Measurements from ENCODE around the gene C16orf96. TPM values are rescaled to one million over a fixed set of nuclear protein-coding genes. Genes with fewer than 3 reads are reported as not detected.

C16orf96 gene
- total and polyA plus RNA-seq, 2 donors (not counting 3 experiments of a cell fraction or from before 2014, with no cell fraction given) = not detected

DNA sequence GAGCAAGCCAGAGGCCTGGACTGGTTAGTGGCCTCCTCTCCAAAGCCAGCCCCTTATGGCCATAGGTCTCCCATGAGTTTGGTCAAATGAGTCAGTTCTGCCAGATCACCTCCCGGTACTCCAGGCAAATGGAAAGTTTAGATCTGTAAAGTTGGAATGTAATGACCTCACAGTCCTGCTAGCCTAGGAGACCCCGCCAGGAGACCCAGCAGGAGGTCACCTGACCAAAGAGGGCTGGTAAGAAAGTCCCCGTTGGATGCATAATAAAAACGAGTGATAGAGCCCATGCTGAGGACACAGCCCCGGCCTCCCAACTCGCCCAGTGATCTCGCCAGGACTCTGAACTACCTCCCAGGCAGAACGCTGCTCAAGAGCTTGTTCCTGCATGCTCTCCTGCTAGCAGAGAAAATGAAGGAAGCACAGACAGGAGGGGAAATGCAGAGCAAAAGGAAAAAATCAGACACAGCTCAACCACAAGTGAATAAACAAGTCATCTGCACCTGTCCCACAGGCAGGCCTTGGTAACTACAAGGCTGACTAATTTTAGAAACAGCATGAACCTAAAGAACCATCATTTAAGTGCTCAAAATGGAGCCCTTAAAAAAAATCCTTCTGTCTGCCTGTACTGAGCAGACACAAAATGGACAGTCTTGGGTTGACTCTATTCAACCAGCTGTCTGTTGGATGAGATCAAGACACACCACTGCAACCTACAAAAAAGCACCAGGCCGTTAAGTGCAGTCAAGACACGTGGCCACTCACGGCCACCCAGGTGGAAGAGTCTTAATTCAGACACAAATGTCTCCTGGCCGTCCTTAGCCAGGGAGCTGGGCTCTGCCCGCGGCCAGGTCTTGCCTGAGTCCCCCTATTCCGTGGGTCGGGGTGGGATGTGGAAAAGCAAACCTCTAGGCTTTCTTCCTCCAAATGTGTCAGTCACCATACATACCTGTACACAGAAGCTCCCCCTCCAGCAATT, 26.8 kb upstream of the C16orf96 start:
- no peak for FAIRE-seq
- no peaks in the 10 kb centered on the region for H3K27me3 ChIP-seq (ENCODE audit: control insufficient read depth in 2 of 2, insufficient read depth in 2 of 2, low read length in 2 of 2)
- DNase-seq (ENCODE audit: low read depth, low spot score) = peak; percentile 47
- no peak overlapping the region for H3K4me3 ChIP-seq (replicated peaks in 1 of 3; ENCODE audit: insufficient read depth in 1 of 3, low read depth in 1 of 3, low read length in 3 of 3)
- BruUV-seq (replicated peaks) = no TSS peak
- H3K4me1 ChIP-seq (ENCODE audit: control insufficient read depth, extremely low read depth, insufficient read depth, low read length) = peaks cover 2% of the 10 kb centered on the region
- no peak overlapping the region for H3K4me2 ChIP-seq (ENCODE audit: insufficient read depth, low read length)
- H3K9me3 ChIP-seq (replicated peaks; ENCODE audit: control insufficient read depth, insufficient read depth, low read length) = no peaks in the 10 kb centered on the region
- intact Hi-C loops (cut with micrococcal nuclease) (no loop called here), dilution Hi-C loops (cut with MboI; ENCODE audit: extremely low pct_ligation_motif_present, low sequenced_read_pairs) (no loop called here)
- no peaks in the 10 kb centered on the region for H3K9me1 ChIP-seq (replicated peaks; ENCODE audit: control insufficient read depth, extremely low read depth, insufficient read depth, low read length)
- POLR2A ChIA-PET = no interaction called here
- CTCF ChIA-PET = interaction anchor here (1.8 to 2.7 kb wide), 2 partner anchors 20 to 51 kb away, joined by 6 to 12 read pairs; no protein-coding TSS in a partner anchor
- no peaks in the 10 kb centered on the region for H4K20me1 ChIP-seq (replicated peaks; ENCODE audit: control insufficient read depth, extremely low read depth, insufficient read depth, low read length)
- H3K9ac ChIP-seq (replicated peaks; ENCODE audit: extremely low read depth, insufficient read depth, low read length) = no peak overlapping the region
- no peak overlapping the region for H2AFZ ChIP-seq (ENCODE audit: low read depth, low read length)
- H3K27ac ChIP-seq (ENCODE audit: insufficient read depth, low read depth, low read length) = no peak overlapping the region
- no peaks in the 10 kb centered on the region for H3K79me2 ChIP-seq (ENCODE audit: control insufficient read depth, insufficient read depth, low read length)
- TF ChIP-seq FOS (IDR thresholded peaks at IDR 0.05; ENCODE audit: borderline replicate concordance, insufficient read depth, low read length) (no peak), POLR2A (IDR thresholded peaks at IDR 0.05; ENCODE audit: low read depth, low read length) (no peak), EZH2 (IDR thresholded peaks at IDR 0.05; ENCODE audit: borderline replicate concordance, low read depth, low read length, severe bottlenecking) (no peak), JUN (IDR thresholded peaks at IDR 0.05; ENCODE audit: borderline replicate concordance, insufficient read depth, insufficient read length, low read depth) (no peak), GATA2 (IDR thresholded peaks at IDR 0.05; ENCODE audit: insufficient read depth, insufficient read length, low read depth, low read length) (no peak), POLR2AphosphoS5 (IDR thresholded peaks at IDR 0.05; ENCODE audit: insufficient read depth, low read depth, low read length) (no peak), MYC (IDR thresholded peaks at IDR 0.05; ENCODE audit: low read depth, low read length) (no peak)
- TF ChIP-seq, protein P1, sequence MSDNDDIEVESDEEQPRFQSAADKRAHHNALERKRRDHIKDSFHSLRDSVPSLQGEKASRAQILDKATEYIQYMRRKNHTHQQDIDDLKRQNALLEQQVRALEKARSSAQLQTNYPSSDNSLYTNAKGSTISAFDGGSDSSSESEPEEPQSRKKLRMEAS (IDR thresholded peaks at IDR 0.05; ENCODE audit: insufficient read depth, insufficient read length) = no peak
- TF ChIP-seq, protein P2, sequence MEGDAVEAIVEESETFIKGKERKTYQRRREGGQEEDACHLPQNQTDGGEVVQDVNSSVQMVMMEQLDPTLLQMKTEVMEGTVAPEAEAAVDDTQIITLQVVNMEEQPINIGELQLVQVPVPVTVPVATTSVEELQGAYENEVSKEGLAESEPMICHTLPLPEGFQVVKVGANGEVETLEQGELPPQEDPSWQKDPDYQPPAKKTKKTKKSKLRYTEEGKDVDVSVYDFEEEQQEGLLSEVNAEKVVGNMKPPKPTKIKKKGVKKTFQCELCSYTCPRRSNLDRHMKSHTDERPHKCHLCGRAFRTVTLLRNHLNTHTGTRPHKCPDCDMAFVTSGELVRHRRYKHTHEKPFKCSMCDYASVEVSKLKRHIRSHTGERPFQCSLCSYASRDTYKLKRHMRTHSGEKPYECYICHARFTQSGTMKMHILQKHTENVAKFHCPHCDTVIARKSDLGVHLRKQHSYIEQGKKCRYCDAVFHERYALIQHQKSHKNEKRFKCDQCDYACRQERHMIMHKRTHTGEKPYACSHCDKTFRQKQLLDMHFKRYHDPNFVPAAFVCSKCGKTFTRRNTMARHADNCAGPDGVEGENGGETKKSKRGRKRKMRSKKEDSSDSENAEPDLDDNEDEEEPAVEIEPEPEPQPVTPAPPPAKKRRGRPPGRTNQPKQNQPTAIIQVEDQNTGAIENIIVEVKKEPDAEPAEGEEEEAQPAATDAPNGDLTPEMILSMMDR (IDR thresholded peaks at IDR 0.05; ENCODE audit: extremely low read depth in 1 of 2, insufficient read depth in 1 of 2, low read depth in 1 of 2, low read length in 2 of 2) = no peak
- peaks cover 0 to 6% of the 10 kb centered on the region in 2 experiments for H3K36me3 ChIP-seq (ENCODE audit: control insufficient read depth in 2 of 2, extremely low read depth in 1 of 2, insufficient read depth in 2 of 2, low read length in 2 of 2)

All from endothelial cell of umbilical vein (primary cell).